GM21528 (cell line): ENCODE results near the gene ST3GAL6.
"Not testable (repeated sequence)": the region's sequence is repeated elsewhere in the genome, so short reads cannot be mapped to it uniquely, and the experiment has no call there.

Experiments
- ATAC-seq: cut with Tn5 transposase; IDR thresholded peaks from one replicate; pipeline ENCODE4 v1.9.1; 2021; ENCODE audit warnings: mild to moderate bottlenecking, moderate library complexity; ENCODE audit not compliant: unreplicated experiment, low FRiP score

The ST3GAL6 gene

GRCh38 chr3:98798820-98799219 is 35.7 kb downstream of the ST3GAL6 start:
- ATAC-seq, result no peak

- ATAC-seq, result no peak
Observed at GRCh38 chr3:98799479-98799878, 36.3 kb downstream of the ST3GAL6 start.

DNA sequence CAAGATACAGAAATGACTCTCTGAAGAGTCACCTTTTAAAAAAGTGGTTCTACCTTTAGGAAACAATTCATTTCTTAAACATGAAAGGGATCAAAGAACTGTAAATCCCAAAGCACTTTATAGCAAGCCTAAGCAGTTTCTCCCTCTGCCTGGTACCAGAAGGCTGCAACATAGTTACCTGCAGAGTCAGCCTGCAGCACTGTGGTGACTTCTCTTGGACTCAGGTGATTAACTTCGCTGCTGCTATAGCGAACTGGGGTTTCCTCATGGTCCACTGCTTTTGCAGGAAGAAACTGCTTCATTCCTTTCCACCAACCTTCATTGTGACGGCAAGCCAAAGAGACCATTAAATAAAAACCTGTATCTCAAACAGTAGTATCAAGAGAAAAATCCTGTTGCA is 37.3 kb downstream of the ST3GAL6 start:
- ATAC-seq, result no peak

GRCh38 chr3:98801043-98801747 is 38.1 kb downstream of the ST3GAL6 start:
- no peak for ATAC-seq

GRCh38 chr3:98805571-98805970 is 42.4 kb downstream of the ST3GAL6 start:
- no peak for ATAC-seq

GRCh38 chr3:98806521-98806920 is 43.4 kb downstream of the ST3GAL6 start:
- ATAC-seq, result no peak

DNA sequence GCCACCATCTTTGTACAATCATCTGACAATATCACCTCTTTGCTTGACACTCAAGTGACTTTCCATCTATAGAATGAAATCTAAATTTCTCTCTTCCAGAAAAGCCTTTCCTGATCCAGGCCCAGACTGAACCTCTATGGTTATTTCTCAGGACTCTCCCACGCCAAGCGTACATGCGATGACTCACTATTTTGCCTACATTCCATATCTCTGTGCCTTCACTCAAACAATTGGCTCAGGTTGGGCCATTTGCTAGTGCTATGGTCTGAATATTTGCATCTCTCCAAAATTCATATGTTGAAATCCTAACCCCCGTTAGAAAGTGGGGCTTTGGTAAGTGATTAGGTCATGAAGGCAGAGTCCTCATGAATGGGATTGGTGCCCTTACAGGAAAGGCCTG is 43.9 kb downstream of the ST3GAL6 start:
- ATAC-seq, result no peak

DNA sequence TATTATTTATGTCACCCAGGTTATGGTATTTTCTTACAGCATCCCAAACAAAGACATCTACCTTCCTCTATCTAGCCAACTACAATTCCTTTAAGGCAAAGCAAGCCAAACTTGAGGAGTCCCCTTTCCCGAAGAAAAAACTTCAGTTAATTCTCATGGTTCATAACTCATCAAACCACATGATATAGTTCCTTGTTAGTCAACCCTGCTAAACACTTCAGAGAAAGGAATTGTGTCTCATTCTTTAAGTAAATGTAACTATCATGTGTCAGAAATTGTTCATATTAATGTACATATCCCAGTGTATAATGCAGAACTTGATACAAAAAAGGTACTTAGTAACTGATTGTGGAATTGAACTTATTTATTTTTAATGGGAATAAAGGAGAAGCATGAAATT is 44.4 kb downstream of the ST3GAL6 start:
- ATAC-seq, result no peak

DNA sequence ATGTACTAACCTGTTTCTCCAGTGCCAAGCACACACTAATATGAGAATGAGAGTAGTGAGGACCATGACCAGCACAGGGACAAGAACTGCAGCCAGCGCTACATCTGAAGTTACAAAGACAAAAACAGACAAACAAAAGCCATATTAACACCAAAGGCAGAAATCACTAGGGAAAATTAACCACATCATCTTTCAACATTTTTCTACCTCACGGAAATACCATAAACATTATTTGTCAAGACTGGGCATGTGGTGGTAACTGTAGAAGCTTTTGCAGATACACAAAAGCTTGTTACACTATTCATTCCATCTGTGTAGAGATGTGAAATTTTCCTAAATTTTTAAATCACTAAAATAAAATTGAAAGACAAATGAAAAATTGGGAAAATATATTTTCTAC is 44.9 kb downstream of the ST3GAL6 start:
- ATAC-seq, result no peak

- no peak for ATAC-seq
Observed at GRCh38 chr3:98809557-98809956, 46.4 kb downstream of the ST3GAL6 start.

DNA sequence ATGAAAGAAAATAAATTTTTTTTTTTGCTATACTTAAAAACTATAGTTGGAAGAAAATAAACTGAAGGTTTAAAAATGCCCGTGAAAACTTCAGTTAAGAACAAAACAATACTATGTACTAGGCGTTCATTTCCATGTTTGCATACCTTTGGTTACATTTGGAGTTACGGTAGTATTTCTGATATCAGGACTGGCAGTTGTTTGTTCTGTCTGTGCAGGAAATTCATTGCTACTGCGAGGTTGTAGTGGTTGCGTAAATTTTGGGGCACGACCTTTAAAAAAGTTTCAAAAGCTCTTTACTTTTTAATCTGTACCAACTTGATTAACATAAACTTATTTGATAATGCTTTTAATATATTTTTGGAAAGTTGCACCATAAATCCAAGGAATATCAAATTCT is 47.9 kb downstream of the ST3GAL6 start:
- ATAC-seq, result no peak

- no peak for ATAC-seq
Observed at GRCh38 chr3:98812851-98813374, 49.8 kb downstream of the ST3GAL6 start.

DNA sequence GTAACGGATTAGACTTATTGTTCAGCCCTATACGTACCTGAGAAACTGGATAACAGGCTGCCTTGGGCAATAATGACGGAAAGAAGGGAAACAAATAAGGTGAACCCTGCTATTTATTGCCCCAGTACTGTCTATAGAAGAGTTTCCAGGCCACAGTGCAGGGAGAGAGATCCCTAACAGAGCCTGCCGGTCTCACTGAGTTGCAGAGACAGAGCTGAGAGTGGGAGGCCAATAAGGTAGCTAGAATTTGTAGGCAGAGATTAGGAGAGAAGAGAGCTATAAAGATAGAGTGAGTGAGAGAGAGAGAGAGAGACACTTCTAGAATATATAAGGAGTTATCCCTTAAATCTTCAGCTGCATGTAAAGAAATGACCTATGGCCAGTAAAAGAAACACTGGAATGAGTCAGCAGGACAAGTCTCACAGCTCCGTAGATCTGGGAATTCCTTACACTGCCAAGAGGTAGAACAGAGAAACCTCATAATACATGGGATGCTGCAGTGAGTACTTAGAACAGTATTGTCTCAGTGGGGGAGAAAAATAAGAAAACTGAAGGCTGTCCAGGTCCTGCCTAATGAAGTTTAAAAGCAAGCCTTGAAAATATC is 51.8 kb downstream of the ST3GAL6 start:
- no peak for ATAC-seq

GRCh38 chr3:98817547-98818041 is 54.5 kb downstream of the ST3GAL6 start:
- ATAC-seq, result peak; percentile 78

- ATAC-seq, result no peak
Observed at GRCh38 chr3:98821063-98821462, 57.9 kb downstream of the ST3GAL6 start.

GRCh38 chr3:98823791-98824190 is 60.7 kb downstream of the ST3GAL6 start:
- ATAC-seq, result no peak

DNA sequence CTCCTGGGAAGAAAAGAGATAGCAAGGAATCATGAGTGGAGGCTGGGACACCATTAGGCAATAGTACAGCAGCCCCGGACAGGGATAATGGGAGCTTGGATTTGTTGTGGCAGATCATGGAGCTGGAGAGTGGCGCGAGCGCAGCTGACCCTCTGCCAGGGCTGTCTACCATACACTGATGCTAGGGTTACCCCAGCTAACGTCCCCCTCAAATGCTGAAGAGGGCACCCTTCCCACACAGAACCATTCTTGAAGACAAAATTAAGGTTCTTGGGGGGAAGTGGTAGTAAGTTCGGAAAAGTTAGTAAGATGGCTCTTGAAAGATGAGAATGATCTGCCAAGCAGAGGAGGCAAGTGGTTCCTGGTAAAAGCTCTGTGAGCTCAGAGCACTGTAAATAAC is 61.1 kb downstream of the ST3GAL6 start:
- no peak for ATAC-seq

GRCh38 chr3:98826126-98826525 is 63.0 kb downstream of the ST3GAL6 start:
- ATAC-seq, result no peak

DNA sequence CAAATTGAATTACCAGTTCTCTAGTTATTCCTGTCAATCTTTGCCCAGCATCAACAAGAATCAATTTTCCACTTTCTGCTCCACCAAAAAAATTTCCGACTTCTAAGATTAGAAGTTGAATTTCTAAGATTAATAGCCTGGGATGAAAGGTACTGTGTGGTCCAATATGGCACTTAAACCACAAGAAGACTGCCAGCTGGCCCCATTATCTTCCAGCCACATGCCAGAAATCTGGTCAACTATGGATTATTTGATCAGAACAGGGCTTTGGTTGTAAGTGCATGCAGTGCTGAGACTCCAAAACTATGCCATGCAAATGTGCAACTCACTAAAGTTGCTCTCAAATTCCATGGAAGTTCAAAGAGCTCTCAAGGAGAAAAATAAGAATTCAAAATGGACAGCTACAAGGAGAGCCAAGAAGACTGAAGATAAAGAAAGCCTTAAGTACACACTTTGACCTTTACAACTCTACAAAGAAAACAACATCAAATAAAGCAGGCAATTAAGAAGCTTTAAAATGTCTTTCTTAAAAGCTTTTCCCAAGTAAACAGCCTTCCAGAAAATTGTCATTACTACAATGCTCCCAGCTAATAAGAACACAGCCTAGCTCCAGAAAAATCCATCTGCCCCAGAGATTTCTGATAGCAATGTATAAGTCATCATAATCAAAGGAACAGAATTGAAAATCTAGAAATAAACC is 64.2 kb downstream of the ST3GAL6 start:
- no peak for ATAC-seq

DNA sequence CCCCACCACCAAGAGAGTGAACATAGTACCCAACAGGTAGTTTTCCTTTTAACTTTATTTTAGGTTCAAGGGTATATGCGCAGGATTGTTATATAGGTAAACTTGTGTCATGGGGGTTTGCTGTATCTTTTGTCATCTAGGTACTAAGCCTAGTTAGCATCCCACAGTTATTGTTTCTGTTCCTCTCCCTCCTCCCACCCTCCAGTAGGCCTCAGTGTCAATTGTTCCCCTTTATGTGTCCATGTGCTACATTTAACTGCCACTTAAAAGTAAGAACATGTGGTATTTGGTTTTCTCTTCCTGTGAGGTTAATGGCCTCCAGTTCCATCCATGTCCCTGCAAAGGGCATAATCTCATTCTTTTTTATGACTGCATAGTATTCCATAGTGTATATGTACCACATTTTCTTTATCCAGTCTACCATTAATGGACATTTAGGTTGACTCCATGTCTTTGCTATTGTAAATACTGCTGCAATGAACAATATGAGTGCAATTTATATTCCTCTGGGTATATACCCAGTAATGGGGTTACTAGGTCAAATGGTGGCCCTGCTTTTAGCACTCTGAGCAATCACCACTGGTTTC is 66.2 kb downstream of the ST3GAL6 start:
- ATAC-seq, result no peak

- ATAC-seq, result not testable (repeated sequence)
Observed at GRCh38 chr3:98831060-98831459, 67.9 kb downstream of the ST3GAL6 start.
